K562 (cell line): Measurements from ENCODE around the gene MLH3. TPM values are rescaled to one million over a fixed set of nuclear protein-coding genes. Genes with fewer than 3 reads are reported as not detected.

ENCODE experiments used
- ATAC-seq: fragments of 200-7000 bp; cut with Tn5 transposase; 3 replicates; pipeline ENCODE4 v1.9.1; 2020; ENCODE audit warnings: moderate library complexity
- BruUV-seq: library from RNA; stranded (reverse); fragments of 400-500 nt; replicated peaks from 2 replicates; lab custom pipeline; 2021; lab: Mats Ljungman, UMichigan
- CTCF ChIA-PET: fragments of 300-600 bp; formaldehyde crosslinking; extraction: SDS; loops from one replicate; lab custom pipeline; 2021; ENCODE audit warnings: low intra/inter-chr PET ratio; lab: Yijun Ruan, JAX
- POLR2A ChIA-PET: fragments of 300-600, 350-650 bp; sonication (Branson Sonifier 250); formaldehyde crosslinking; extraction: SDS; loops from one replicate; lab custom pipeline; 2021; ENCODE audit warnings: antibody characterized with exemption, inconsistent platforms; lab: Yijun Ruan, JAX
- DNase-seq, 4 experiments: peaks; one replicate each; pipeline versions ENCODE4 v3.0.0 to v3.0.0-alpha.2; 2011 to 2018; ENCODE audit warnings: low spot score in 3 of 4, mixed read lengths in 3 of 4; ENCODE audit errors: extremely low read depth in 1 of 4
- FAIRE-seq: peaks from 2 replicates; lab custom pipeline; 2011; peaks lifted over from hg19 to GRCh38; lab: Jason Lieb, UNC
- H2AFZ ChIP-seq: 2 replicates; pipeline ENCODE4 v1.6.0; 2011; ENCODE audit warnings: low read depth, low read length, control low read depth, inconsistent platforms
- H3K27ac ChIP-seq: fragments of 200-600 bp; 3 replicates; pipeline ENCODE4 v1.8.0; 2011; ENCODE audit warnings: low read depth, mild to moderate bottlenecking, control low read depth, inconsistent platforms, low read length, moderate library complexity, mixed read lengths; ENCODE audit errors: extremely low read depth
- H3K27me3 ChIP-seq, 2 experiments: fragments of 300-600 bp in 1 of 2; 2 replicates in 1 of 2; 3 replicates in 1 of 2; pipeline versions ENCODE4 v1.6.0 to v1.8.0; 2011; ENCODE audit warnings: inconsistent platforms in 2 of 2, low read length in 2 of 2, mild to moderate bottlenecking in 1 of 2, mixed read lengths in 1 of 2, moderate library complexity in 1 of 2; ENCODE audit not compliant: control insufficient read depth in 2 of 2, insufficient read depth in 2 of 2
- H3K36me3 ChIP-seq: fragments of 300-600 bp; 3 replicates; pipeline ENCODE4 v1.8.0; 2011; ENCODE audit warnings: mild to moderate bottlenecking, low read length, inconsistent platforms; ENCODE audit not compliant: control insufficient read depth, insufficient read depth
- H3K4me1 ChIP-seq, 2 experiments: fragments of 200-600 bp in 1 of 2; replicated peaks in 1 of 2; 2 replicates in 1 of 2; 3 replicates in 1 of 2; pipeline versions ENCODE4 v1.5.1 to v1.8.0; 2011; ENCODE audit warnings: inconsistent platforms in 2 of 2, low read length in 2 of 2, mild to moderate bottlenecking in 1 of 2, mixed read lengths in 1 of 2, moderate library complexity in 1 of 2; ENCODE audit not compliant: control insufficient read depth in 2 of 2, insufficient read depth in 2 of 2
- H3K4me2 ChIP-seq: 2 replicates; pipeline ENCODE4 v1.6.1; 2011; ENCODE audit warnings: low read length, control low read depth, inconsistent platforms, mixed read lengths; ENCODE audit not compliant: insufficient read depth
- H3K4me3 ChIP-seq: fragments of 200-600 bp; sonication (generic), shearing (Covaris generic); 2 replicates; pipeline ENCODE4 v1.5.1; 2016; ENCODE audit warnings: control low read depth, inconsistent platforms
- H3K79me2 ChIP-seq: fragments of 200-600 bp; 3 replicates; pipeline ENCODE4 v1.8.0; 2011; ENCODE audit warnings: low read length, inconsistent platforms; ENCODE audit not compliant: control insufficient read depth, insufficient read depth
- H3K9ac ChIP-seq, 2 experiments: 2 replicates each; pipeline versions ENCODE4 v1.6.0 to v1.6.1; 2011; ENCODE audit warnings: low read depth in 2 of 2, low read length in 2 of 2, control low read depth in 1 of 2, inconsistent platforms in 1 of 2, mild to moderate bottlenecking in 1 of 2, mixed read lengths in 1 of 2; ENCODE audit not compliant: insufficient read depth in 1 of 2
- H3K9me1 ChIP-seq: one replicate; pipeline ENCODE4 v1.6.0; 2011; ENCODE audit warnings: inconsistent platforms, mild to moderate bottlenecking, low read length, moderate library complexity; ENCODE audit not compliant: control insufficient read depth, insufficient read depth
- H3K9me3 ChIP-seq: replicated peaks from 2 replicates; pipeline ENCODE4 v1.5.1; 2011; ENCODE audit warnings: low read depth, low read length, inconsistent platforms; ENCODE audit not compliant: control insufficient read depth, insufficient read depth
- H4K20me1 ChIP-seq: replicated peaks from 2 replicates; pipeline ENCODE4 v1.6.1; 2011; ENCODE audit warnings: low read length, inconsistent platforms, mixed read lengths; ENCODE audit not compliant: control insufficient read depth, insufficient read depth
- CEBPG ChIP-seq, 3 experiments: fragments of 200-800 bp in 1 of 3; sonication (Bioruptor generic) in 1 of 3; sonication (generic) in 1 of 3; formaldehyde crosslinking in 1 of 3; IDR thresholded peaks in 2 of 3; conservative IDR thresholded peaks in 1 of 3; 2 replicates each; pipeline versions ENCODE4 v1.6.1 to v1.8.0; 2016 to 2022; ENCODE audit warnings: missing compliant biosample characterization in 2 of 3, missing genetic modification characterization in 2 of 3, mild to moderate bottlenecking in 1 of 3, missing genetic modification reagents in 1 of 3
- CREB1 ChIP-seq, 2 experiments: sonication (generic) in 1 of 2; formaldehyde crosslinking in 1 of 2; IDR thresholded peaks; 2 replicates each; pipeline versions ENCODE4 v1.6.1 to v1.8.0; 2012 to 2022; ENCODE audit warnings: inconsistent platforms in 1 of 2, mild to moderate bottlenecking in 1 of 2, missing genetic modification reagents in 1 of 2, moderate library complexity in 1 of 2
- CTCF ChIP-seq, 3 experiments: IDR thresholded peaks in 2 of 3; conservative IDR thresholded peaks in 1 of 3; 2 replicates each; pipeline ENCODE4 v1.5.1; 2011 to 2012; ENCODE audit warnings: low read length in 3 of 3, mild to moderate bottlenecking in 3 of 3, control low read depth in 2 of 3, improper control_type of control experiment in 1 of 3, inconsistent platforms in 1 of 3, low read depth in 1 of 3, mixed read lengths in 1 of 3, moderate library complexity in 1 of 3; ENCODE audit not compliant: insufficient read depth in 2 of 3
- FOXK2 ChIP-seq, 2 experiments: fragments of 450-650 bp; IDR thresholded peaks in 1 of 2; conservative IDR thresholded peaks in 1 of 2; 2 replicates each; pipeline ENCODE4 v1.6.1; 2016; ENCODE audit warnings: low read depth in 2 of 2, mild to moderate bottlenecking in 1 of 2
- HNRNPK ChIP-seq: fragments of 200-400 bp; formaldehyde crosslinking; IDR thresholded peaks from one replicate; pipeline ENCODE4 v1.6.1; 2018; ENCODE audit warnings: mild to moderate bottlenecking, low read depth, low read length; ENCODE audit not compliant: poor library complexity, severe bottlenecking
- NCOA6 ChIP-seq: fragments of 450-650 bp; IDR thresholded peaks from 2 replicates; pipeline ENCODE4 v1.6.1; 2017; ENCODE audit warnings: mild to moderate bottlenecking
- NONO ChIP-seq, 2 experiments: fragments of 200-400 bp in 1 of 2; fragments of 450-650 bp in 1 of 2; formaldehyde crosslinking in 1 of 2; IDR thresholded peaks; 2 replicates each; pipeline ENCODE4 v1.6.1; 2017; ENCODE audit warnings: low read depth in 2 of 2, mild to moderate bottlenecking in 2 of 2, moderate library complexity in 2 of 2, low read length in 1 of 2
- PHF8 ChIP-seq: fragments of 200-600 bp; sonication (generic); IDR thresholded peaks from 2 replicates; pipeline ENCODE4 v1.6.1; 2012; ENCODE audit warnings: mixed run types, mild to moderate bottlenecking, inconsistent platforms, low read length, moderate library complexity, borderline replicate concordance
- RAD21 ChIP-seq, 2 experiments: fragments of 250-450 bp in 1 of 2; fragments of 450-650 bp in 1 of 2; sonication (Bioruptor Pico) in 1 of 2; formaldehyde crosslinking in 1 of 2; IDR thresholded peaks in 1 of 2; conservative IDR thresholded peaks in 1 of 2; 2 replicates each; pipeline versions ENCODE4 v1.4.0 to v1.8.0; 2020 to 2022; ENCODE audit warnings: mild to moderate bottlenecking in 2 of 2, moderate library complexity in 1 of 2
- RFX7 ChIP-seq: fragments of 250-450 bp; sonication (Bioruptor Pico); IDR thresholded peaks from 2 replicates; pipeline ENCODE4 v1.5.1; 2021; ENCODE audit warnings: mild to moderate bottlenecking
- ZNF133 ChIP-seq: fragments of 250-450 bp; sonication (Bioruptor Pico); IDR thresholded peaks from 2 replicates; pipeline ENCODE4 v1.4.0; 2020; ENCODE audit warnings: mild to moderate bottlenecking
- ZNF165 ChIP-seq: fragments of 250-450 bp; sonication (Bioruptor Pico); IDR thresholded peaks from 2 replicates; pipeline ENCODE4 v1.4.0; 2020; ENCODE audit warnings: borderline replicate concordance
- ZNF277 ChIP-seq: fragments of 250-450 bp; sonication (Bioruptor Pico); IDR thresholded peaks from 2 replicates; pipeline ENCODE4 v1.8.0; 2022; ENCODE audit warnings: inconsistent platforms, mild to moderate bottlenecking, moderate library complexity, borderline replicate concordance
- WGBS: fragments of 100-300 bp; shearing (Covaris generic); methylation state at CpG from one replicate; pipeline ENCODE4 v1.1.6; 2016; ENCODE audit warnings: low coverage, mixed read lengths; ENCODE audit not compliant: insufficient coverage; ENCODE audit errors: missing lambda C conversion rate; 5-methylcytosine and 5-hydroxymethylcytosine counted together
- in situ Hi-C: fragments of 300-500 bp; cut with MboI; formaldehyde crosslinking; loops from 4 replicates; pipeline ENCODE4 v1.15.0; 2018; ENCODE audit warnings: inconsistent platforms, mixed read lengths
- intact Hi-C: fragments of 100-400 bp; cut with micrococcal nuclease; formaldehyde crosslinking; loops from 2 replicates; pipeline ENCODE4 v1.14.2; 2022
- polyA plus RNA-seq, 8 experiments: library from polyadenylated mRNA; depleted of rRNA in 4 of 8; stranded (reverse) in 5 of 8; unstranded in 3 of 8; fragments of >200 nt; fragmentation: Nextera tagmentation in 2 of 8; fragmentation: Illumina TruSeq in 1 of 8; extraction: Ambion mirVana in 2 of 8; extraction: Trizol in 1 of 8; gene quantifications; 2 replicates each; pipeline versions ENCODE4 v1.2.1 to v1.2.3, GENCODE V29; 2011 to 2014; ENCODE audit warnings: inconsistent platforms in 1 of 8, missing spikeins in 1 of 8
- total RNA-seq, 7 experiments: library from RNA; depleted of rRNA in 6 of 7; stranded (reverse); fragments of >200 nt in 6 of 7; fragmentation: Illumina TruSeq in 2 of 7; extraction: Trizol in 2 of 7; gene quantifications; 2 replicates each; pipeline versions ENCODE4 v1.2.1 to v1.2.3, GENCODE V29; 2011 to 2021; ENCODE audit warnings: low replicate concordance in 1 of 7

MLH3 gene
- total and polyA plus RNA-seq, 9 of the 15 experiments (the other 6 are each of a cell fraction or from before 2014, with no cell fraction given): 5.9 to 15.3 (median 10.7) TPM

- Histone ChIP-seq H3K4me3 (no peak overlapping the region), H3K27ac (no peak overlapping the region), H3K79me2 (no peaks in the 10 kb centered on the region), H3K4me2 (no peak overlapping the region), H3K4me1 (no peaks in the 10 kb centered on the region), H3K9me3 (no peaks in the 10 kb centered on the region), H3K9ac (no peak overlapping the region), H3K36me3 (peaks cover 37% of the 10 kb centered on the region; the same call in 2 of the 3 replicates), H3K9me1 (no peaks in the 10 kb centered on the region), H3K27me3 (no peaks in the 10 kb centered on the region), H2AFZ (no peak overlapping the region), H4K20me1 (no peaks in the 10 kb centered on the region)
- intact Hi-C loops: no loop called here
- BruUV-seq: no TSS peak
- no peak for ATAC-seq
- CTCF ChIA-PET: no interaction called here
- no peak for FAIRE-seq
- no peak for DNase-seq
- in situ Hi-C loops: no loop called here
- POLR2A ChIA-PET: no interaction called here
- TF ChIP-seq HNRNPK (no peak), RFX7 (CRISPR knock-in tag) (no peak), CREB1 (IDR thresholded peaks at IDR 0.05) (no peak), CREB1 (CRISPR knock-in tag; IDR thresholded peaks at IDR 0.05) (no peak), CTCF (IDR thresholded peaks at IDR 0.05 in 2 of 3, conservative IDR thresholded peaks at IDR 0.05 in 1 of 3; ENCODE audit: insufficient read depth in 2 of 3, low read depth in 1 of 3, low read length in 3 of 3) (0 out of 6 replicates have a peak, but pooled peaks of 2 of the 3 experiments have one; percentile 2 to 20), ZNF165 (CRISPR knock-in tag) (no peak), FOXK2 (conservative IDR thresholded peaks at IDR 0.05 in 1 of 2, IDR thresholded peaks at IDR 0.05 in 1 of 2; ENCODE audit: low read depth in 2 of 2) (no peak), RAD21 (CRISPR knock-in tag; conservative IDR thresholded peaks at IDR 0.05 in 1 of 2, IDR thresholded peaks at IDR 0.05 in 1 of 2) (peak in 1 of 2 experiments; percentile 25; a peak in 2 of 4 replicates), NONO (IDR thresholded peaks at IDR 0.05; ENCODE audit: low read depth in 2 of 2, low read length in 1 of 2) (no peak), ZNF133 (CRISPR knock-in tag) (no peak), ZNF277 (CRISPR knock-in tag) (no peak), CEBPG (CRISPR knock-in tag; IDR thresholded peaks at IDR 0.05) (no peak), CEBPG (tag; conservative IDR thresholded peaks at IDR 0.05 in 1 of 2, IDR thresholded peaks at IDR 0.05 in 1 of 2) (no peak), NCOA6 (no peak), PHF8 (no peak)
- WGBS: 78% methylated on average over 5 of the region's 5 CpGs
These were observed 33.2 kb upstream of the MLH3 start for GRCh38 chr14:75084513-75084912.
